GM12873 (cell line): Measurements from ENCODE around the gene COMMD3.

Experiments
- CTCF ChIP-seq: IDR thresholded peaks from 2 replicates; pipeline ENCODE4 v1.5.1; 2012; ENCODE audit warnings: low read depth, mild to moderate bottlenecking, moderate library complexity, low read length, control low read depth; ENCODE audit not compliant: insufficient read depth; ENCODE audit errors: missing control alignments

The COMMD3 gene

GRCh38 chr10:22341190-22341925, 25.2 kb downstream of the COMMD3 start:
- no peak for TF ChIP-seq CTCF

- TF ChIP-seq CTCF, result no peak
Measured at GRCh38 chr10:22341926-22342196, 25.7 kb downstream of the COMMD3 start.

- TF ChIP-seq CTCF, result no peak
Measured at GRCh38 chr10:22342421-22342820, 26.2 kb downstream of the COMMD3 start.

DNA sequence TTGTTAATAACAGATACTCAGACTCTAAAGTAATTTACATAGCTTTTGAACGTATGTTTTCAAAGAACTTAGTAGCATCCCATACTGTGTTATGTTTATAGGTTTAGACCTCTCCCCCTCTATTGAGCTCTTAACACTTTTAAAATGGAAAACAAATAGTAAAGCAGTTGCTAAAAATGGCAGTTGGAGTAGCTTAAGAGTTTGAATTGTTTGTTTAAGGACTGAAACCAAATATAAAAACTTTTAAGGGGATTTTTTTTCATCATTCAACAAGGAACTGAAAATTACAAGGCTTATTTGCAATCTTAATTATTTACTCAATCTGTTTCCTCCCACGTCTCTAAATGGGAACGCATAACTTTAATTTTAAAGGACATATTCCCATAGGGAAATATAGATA, 27.5 kb downstream of the COMMD3 start:
- no peak for TF ChIP-seq CTCF

GRCh38 chr10:22344249-22344648, 28.1 kb downstream of the COMMD3 start:
- TF ChIP-seq CTCF, result no peak

DNA sequence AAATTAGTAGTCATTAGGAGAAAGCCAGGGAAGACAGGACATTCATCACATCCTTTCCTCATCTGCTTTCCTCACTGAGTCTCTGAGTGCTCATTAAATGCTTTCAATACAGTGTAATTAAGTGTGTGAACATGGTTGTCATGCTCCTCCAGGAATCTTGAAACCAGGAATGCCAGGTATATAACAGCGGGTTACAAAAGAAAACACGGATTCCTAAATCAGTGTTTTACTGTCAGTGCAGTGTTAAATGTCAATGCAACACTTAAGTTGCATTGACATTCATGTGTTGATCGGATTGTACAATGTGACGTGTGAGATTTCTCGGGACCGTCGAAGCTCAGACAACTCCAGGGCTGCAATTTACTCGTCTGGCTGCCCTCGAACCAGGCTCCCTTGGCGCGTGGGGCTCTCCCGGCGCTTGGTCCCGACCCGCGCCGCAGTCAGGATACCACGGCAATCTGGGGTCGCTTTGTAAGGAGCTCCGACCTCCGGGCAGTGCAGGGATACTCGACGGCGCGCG, 28.7 kb downstream of the COMMD3 start:
- TF ChIP-seq CTCF, result no peak

DNA sequence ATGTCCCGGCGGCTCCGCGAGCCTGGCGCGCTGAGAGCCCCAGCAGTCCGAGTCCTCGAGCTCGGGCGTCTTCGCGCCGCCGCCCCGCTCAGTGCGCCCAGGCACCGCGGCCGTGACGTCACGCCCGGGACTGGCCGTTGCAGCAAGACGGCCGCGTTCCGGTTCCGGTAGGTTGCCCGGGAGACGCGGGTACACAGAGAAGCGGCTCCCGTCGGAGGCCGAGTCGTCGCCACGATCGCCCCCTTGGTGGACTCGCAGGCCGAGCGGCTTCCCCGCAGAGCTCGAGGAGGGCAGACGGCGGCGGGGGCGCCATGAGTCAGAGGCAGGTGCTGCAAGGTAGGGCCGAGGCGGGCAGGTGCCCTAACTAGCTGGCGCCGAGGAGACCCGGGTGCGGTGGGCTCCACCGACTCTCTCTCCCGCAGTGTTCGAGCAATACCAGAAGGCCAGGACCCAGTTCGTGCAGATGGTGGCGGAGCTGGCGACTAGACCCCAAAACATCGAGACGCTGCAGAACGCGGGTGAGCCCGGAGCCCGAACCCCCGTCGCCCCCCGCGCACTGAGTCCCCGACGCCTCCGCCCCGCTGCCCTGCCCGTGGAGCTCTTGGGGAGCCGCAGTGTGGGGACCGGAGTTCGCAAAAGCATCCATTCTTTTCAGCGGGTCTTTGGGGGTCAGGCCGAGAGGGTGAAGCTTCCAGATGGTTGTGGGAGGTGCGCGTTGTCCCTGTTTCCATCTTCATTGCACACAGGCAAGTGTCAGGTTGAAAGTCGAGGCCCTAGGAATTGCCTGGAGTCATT, 29.3 kb downstream of the COMMD3 start, which contains the start of gene SPAG6:
Gene SPAG6, plus strand, starts transcription at position 196 of the 795 bp plus-strand sequence. Its CDS starts 116 bp downstream, at position 312.
- TF ChIP-seq CTCF, result no peak
